Measurements from ENCODE around the gene GOLIM4.

DNA sequence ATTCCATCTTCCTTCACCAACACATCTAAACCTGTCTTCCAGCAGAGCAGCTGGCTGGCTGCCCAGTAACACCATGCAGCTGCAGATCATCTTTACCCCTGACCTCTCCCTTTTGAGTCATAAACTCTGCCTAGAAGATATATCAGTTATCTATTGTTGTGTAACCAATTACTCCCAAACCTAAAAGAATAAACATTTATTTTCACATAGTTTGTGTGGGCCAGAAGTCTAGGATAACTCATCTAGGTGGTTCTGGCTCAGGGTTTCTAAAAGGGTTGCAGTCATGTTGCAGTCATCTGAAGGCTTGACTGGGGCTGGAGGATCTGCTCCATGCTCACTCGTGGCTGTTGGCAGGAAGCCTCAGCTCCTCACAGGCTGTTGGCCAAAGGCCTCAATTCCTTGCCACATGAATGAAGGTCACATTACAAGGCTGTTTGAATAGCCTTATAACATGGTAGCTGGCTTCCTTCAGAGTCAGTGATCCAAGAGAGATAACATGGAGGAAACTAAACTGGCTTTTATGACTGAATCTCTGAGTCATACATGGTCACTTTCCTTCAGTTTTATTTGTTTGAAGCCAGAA is 92.8 kb downstream of the GOLIM4 start:
- TF ChIP-seq, protein P1, sequence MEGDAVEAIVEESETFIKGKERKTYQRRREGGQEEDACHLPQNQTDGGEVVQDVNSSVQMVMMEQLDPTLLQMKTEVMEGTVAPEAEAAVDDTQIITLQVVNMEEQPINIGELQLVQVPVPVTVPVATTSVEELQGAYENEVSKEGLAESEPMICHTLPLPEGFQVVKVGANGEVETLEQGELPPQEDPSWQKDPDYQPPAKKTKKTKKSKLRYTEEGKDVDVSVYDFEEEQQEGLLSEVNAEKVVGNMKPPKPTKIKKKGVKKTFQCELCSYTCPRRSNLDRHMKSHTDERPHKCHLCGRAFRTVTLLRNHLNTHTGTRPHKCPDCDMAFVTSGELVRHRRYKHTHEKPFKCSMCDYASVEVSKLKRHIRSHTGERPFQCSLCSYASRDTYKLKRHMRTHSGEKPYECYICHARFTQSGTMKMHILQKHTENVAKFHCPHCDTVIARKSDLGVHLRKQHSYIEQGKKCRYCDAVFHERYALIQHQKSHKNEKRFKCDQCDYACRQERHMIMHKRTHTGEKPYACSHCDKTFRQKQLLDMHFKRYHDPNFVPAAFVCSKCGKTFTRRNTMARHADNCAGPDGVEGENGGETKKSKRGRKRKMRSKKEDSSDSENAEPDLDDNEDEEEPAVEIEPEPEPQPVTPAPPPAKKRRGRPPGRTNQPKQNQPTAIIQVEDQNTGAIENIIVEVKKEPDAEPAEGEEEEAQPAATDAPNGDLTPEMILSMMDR (IDR thresholded peaks at IDR 0.05) = no peak
- TF ChIP-seq, protein P2, sequence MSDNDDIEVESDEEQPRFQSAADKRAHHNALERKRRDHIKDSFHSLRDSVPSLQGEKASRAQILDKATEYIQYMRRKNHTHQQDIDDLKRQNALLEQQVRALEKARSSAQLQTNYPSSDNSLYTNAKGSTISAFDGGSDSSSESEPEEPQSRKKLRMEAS (CRISPR knock-in tag; IDR thresholded peaks at IDR 0.05) = no peak
- TF ChIP-seq, protein P3, sequence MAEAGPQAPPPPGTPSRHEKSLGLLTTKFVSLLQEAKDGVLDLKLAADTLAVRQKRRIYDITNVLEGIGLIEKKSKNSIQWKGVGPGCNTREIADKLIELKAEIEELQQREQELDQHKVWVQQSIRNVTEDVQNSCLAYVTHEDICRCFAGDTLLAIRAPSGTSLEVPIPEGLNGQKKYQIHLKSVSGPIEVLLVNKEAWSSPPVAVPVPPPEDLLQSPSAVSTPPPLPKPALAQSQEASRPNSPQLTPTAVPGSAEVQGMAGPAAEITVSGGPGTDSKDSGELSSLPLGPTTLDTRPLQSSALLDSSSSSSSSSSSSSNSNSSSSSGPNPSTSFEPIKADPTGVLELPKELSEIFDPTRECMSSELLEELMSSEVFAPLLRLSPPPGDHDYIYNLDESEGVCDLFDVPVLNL (CRISPR knock-in tag; IDR thresholded peaks at IDR 0.05; ENCODE audit: borderline replicate concordance, low read depth) = no peak
- TF ChIP-seq TCF7 (CRISPR knock-in tag; IDR thresholded peaks at IDR 0.05; ENCODE audit: low read depth) (no peak), ZNF121 (CRISPR knock-in tag; IDR thresholded peaks at IDR 0.05) (no peak), RORB (CRISPR knock-in tag; IDR thresholded peaks at IDR 0.05) (no peak), ESRRA (CRISPR knock-in tag; IDR thresholded peaks at IDR 0.05; ENCODE audit: borderline replicate concordance) (no peak), NR3C1 (CRISPR knock-in tag; conservative IDR thresholded peaks at IDR 0.05; ENCODE audit: low read depth) (no peak), ATF3 (CRISPR knock-in tag; conservative IDR thresholded peaks at IDR 0.05) (no peak), CREM (CRISPR knock-in tag; IDR thresholded peaks at IDR 0.05) (no peak), USF1 (CRISPR knock-in tag; IDR thresholded peaks at IDR 0.05) (no peak), PREB (CRISPR knock-in tag; IDR thresholded peaks at IDR 0.05; ENCODE audit: borderline replicate concordance) (no peak), SMAD3 (CRISPR knock-in tag; IDR thresholded peaks at IDR 0.05; ENCODE audit: borderline replicate concordance) (no peak)

Data from WTC11 (cell line).